HG03103 (cell line): ENCODE data around the gene KLK13.

Source experiments
- ATAC-seq: cut with Tn5 transposase; IDR thresholded peaks from one replicate; pipeline ENCODE4 v1.9.1; 2021; ENCODE audit warnings: low read depth; ENCODE audit not compliant: unreplicated experiment

KLK13 gene

DNA sequence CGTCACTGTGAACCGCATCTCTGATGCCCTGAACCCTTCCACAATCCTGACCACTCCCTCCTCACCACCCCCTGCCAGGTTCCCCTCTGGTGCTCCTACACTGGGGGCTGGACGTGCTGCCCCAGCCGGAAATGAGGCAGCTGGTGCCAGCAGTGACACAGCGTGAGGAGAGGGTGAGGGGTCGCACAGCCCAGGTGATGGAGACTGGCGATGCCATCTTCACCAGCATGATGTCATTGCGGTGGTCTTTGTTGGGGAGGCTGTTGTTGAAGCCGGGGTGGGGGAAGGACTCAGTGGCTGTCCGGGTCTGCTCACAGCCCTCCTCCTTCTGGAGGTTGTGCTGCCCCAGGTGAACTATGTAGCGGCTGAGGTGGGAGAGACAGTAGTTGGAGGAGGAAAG is 40.9 kb downstream of the KLK13 start:
- no peak for ATAC-seq

DNA sequence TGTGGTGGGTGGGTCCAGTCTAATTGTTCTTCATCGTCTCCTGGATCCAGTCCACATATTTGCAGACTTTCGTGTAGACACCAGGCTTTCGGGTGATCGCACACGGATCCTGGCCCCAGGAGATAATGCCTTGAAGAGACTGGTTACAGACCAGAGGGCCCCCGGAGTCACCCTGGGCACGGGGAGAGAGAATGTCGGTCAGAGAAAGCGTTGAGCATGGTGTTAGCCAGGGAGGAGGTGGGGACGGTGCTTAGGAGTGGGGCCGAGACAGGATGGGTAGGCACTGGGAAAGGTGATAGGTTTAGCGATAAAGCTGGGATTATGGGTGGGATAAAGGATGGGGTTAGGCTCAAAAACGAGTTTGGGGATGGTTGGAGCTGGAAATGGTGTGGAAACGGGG is 42.4 kb downstream of the KLK13 start:
- no peak for ATAC-seq

DNA sequence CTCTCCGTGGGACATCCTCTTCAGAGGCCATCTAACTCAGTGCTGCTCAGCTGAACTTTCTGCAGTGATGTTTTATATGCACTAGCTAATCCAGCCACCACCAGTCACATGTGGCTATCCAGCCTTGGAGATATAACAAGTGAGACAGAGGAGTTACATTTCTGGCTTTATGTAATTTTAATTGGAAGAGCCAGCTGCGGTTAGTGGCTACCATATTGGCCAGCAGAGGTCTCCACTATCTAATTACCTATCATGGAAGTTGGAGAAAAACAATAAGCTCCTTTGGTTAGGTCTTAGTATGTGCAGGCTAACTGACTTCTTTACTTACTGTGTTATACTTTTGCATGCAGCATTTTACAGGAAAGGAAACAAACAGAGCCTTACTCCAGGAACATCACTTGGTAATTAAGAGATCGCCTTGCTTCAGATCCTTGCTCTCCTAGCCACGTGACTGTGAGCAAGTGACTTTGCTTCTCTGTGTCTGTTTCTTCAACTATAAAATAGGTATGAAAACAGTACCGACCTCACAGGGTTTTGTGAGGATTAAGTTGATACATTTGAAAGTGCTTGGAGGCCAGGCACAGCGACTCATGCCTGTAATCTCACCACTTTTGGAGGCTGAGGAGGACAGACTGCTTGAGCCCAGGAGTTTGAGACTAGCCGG is 43.8 kb downstream of the KLK13 start:
- ATAC-seq: no peak

DNA sequence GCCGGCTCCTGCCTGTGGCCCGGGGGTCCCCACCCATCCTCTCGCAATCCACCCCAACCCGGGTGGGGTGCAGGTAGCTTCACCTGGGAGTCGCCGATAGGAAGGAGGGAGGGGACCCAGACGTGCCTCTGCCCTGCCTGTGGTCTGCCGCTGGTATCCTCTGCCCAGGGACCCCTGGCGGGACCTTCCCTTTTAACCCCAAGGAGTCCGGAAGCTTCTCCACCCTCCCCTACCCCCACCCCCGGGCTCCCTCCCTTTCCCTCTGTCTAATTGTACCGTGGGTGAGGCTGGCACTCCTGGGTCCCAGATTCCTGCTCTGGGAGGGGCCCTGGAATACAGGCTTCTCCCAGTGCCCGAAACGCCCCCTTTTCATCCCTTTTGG is 45.4 kb downstream of the KLK13 start, which contains the start of gene KLK10:
Gene KLK10 (minus strand): TSS at position 166 of the 382 bp plus-strand sequence. CDS start 579 bp downstream, outside the sequence.
- ATAC-seq: no peak

DNA sequence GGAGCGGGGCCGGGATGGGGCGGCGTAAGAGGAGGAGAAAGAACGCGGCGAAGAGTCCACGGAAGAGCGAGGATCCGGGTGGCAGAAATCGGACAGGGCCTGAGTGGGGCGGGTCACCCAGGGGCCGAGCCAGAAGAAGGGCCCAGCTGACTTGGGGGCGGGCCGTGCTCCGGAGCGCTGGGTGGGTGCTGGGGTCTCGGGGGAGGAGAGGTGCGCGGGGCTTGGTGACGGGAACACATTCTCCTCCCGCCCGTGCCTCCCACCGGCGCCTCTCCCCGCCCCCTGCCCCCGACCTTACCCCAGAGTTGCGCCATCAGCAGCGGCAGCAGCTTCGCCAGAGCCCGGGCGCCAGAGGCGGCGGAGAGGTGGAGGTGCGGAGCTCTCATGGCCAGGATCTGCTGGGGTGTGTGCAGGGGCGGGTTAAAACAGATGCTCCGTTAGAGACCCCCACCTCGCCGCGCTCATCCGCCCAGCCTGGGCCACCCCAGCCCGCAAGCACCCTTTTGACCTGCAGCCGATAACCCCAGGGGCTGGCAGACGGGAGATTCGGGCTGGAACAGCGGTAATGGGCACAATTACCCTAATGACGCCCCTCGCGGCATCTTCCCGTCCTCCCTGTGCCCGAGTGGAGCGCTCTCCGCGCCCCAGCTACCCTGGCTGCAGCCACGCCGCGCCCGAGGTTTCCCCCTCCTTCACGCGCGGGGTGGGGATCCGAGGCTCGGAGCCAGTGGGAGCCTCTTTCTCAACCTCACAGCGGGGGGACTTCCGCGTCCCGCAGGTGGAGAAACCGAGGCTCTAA is 45.9 kb downstream of the KLK13 start:
- no peak for ATAC-seq

DNA sequence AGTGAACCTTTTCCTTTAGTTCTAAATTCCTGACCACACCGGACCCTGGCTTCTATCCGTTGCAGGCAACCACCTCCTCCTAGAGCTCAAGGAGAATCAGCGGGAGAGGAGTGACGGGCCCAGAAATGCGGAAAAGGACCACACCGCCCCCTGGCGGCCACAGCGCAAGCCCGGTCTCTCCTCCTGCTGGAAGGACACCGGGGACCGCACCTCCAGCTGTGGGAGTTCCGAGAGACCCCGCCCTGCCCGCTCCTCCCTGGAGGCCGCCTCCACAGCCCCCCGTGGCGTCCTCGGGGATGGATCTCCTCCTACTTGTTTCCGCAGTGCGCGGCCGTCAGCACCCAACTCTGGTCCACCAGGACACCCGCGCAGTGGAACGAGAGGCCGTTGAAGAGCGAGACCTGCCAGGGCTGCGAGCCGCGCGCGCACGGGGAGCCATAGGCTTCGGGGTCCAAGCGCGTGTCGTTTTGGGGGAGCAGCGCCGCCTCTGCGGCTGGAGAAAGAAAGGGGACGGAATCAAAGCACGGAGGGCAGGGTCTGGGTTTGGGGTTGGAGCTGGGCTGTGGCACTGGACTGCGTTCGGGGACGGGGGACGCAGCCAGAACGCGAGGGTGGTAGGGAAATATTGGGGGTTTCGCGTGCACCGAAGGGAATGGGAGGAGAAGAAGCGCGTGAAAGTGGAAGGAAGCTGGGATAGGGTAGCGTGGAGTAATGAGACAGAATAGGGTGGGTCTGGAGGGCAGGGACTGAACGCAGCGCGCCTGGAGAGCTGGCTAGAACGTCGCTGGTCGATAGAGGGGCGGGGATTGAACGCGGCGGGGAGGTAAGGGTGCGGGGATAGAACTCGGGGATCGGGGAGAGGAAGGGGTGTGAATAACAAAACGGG is 47.9 kb downstream of the KLK13 start:
- ATAC-seq: no peak

DNA sequence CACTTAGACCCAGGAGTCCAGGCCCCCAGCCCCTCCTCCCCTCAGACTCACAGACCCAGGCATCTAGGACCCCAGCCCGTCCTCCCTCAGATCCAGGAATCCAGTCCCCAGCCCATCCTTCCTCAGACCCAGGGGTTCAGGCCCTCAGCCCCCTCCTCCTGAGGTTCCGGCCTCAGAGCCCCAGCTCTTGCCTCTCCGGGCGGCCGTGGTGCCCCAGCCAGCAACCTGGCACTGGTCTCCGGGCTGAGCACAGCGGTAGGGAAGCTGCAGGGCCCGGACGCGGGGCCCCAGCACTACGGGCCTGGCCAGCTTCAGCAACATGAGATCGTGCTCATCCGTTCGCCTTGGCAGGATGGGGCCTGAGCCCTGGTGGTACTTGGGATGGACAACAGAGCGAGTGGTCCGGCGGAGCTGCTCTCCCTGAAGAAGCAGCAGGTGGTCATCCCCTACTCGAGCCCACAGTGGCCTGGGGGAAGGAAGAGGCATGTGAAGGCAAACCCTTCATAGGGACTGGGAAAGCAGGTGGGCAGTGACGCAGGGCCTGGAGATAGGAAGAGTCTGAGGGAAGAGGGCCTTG is 49.1 kb downstream of the KLK13 start:
- ATAC-seq: no peak

DNA sequence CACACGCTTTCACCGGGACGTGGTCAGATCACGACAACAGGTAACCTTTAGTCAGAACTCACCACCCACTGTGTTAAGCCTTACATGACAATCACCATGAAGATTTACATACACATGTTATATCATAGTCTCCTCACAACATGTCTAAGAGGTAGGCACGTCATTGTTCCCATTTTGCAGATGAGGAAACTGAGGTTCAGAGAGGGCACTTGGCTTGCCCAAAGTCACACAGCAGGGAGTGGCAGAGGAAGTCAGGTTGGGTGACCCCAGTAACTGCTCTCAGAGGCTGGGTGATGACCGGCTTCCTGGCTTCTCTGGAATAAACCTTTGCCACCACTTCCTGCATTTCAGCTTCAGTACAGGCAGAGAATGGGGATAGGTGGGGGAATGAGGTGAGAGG is 50.6 kb downstream of the KLK13 start:
- ATAC-seq: no peak

DNA sequence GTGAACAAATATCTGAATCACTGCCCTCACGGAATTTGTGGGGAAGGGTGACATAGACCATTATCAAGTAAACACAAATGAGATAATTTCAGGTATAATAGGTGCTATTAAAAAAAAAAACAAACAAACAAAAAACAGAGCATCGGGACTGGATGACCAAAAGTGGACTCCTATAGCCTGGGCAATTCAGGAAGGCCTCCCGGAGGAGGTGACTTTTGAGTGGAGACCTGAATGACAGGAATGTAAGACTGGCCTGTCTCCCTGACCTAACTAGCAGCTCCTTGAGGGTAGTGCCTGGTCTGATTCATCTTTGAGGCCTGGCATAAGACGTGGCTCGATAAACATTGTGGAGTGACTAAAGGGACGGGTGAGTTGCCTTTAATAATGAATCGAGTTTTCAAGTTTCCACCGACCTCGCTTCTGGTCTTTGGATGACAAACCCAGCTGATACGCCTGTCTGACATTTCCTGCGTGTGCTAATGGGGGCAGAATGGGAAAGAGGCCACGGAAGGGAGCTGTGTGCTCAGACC is 52.2 kb downstream of the KLK13 start:
- no peak for ATAC-seq

DNA sequence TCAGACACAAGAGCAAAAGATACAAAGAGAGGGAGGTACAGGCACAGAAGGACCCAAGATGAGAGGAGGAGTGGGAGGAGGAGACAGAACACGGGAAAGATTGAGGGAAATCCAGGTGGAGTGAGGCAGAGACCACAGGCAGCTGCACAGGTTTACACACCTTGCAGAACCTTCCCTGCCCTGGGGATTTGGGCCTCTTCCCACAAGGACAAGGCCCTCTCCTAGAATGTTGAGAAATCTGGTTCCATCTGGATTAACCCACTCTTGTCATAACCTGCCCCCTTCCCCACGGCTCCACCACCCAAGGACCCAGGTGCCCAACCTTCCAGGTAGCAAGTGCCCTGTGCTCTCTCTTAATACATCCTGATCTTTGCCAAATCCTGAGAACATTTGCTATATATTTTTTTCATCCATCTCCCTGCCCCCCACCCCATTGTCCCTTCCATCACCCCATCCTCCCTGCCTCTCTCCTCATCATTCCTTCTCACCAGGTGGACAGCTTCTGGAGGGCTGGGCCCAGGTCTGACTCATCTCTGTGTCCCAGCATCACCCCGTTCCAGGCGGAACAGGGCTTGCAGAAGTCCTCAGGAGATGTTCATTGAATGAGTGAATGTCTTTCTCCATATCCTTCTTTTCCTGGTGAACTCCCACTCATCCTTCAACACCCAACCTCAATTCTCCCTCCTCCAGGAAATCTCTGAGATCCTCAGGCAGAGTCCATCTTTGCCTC is 54.7 kb downstream of the KLK13 start:
- no peak for ATAC-seq

DNA sequence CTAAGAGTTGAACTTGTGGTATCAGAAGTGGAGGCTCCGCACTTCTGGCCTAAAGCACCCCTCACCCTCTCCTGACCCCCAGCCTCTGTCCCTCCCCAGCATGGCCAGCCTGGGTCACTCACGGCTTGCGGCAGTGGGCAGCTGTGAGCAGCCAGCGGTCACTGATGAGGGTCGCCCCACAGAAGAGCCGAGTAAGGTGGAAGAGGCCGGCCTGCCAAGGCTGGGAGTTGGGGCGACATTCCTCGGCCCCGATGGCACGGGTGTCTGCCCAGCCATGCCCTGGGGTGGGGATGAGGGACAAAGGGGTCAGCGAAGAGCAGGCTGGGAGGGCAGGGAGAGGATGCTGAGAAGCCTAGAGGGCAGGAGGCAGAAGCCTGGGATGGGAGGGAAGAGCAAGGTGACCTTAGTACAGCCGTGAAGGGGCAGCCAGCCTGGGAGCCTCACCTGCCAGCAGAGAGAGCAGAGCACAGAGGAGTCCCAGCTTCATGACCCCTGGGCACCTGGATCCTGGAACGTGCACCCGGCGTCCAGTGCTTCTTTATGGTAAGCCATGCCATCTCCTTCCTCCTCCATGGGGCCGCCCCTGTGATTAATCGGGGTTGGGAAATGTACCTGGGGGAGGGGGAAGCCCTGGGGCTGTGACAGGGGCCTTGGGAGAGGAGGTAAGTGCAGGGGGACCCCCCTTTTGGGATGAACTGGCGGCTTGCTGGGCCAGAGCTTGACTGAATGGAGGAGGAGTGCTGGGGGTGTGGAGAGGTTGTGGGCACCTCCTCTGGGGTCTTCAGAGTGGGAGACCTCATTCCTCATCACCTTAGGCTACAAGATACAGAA is 55.6 kb downstream of the KLK13 start:
- no peak for ATAC-seq

DNA sequence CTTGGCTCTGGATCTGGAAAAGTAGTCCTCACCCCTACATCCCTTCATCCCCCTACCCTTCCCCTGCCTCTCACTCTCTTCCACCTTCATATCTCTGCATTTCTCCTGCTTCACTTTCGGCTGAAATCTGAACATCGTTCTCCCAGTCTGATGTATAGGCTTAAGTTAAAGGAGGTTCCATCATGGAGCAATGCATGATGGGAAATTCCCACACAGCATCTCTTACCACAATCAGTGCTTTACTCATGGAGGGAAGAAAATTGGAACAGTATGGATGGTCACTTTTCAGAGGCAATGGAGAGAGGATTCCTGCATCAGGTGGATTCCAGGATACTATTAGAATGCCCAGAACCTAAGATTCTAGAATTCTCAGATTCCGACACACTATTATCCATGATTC is 57.4 kb downstream of the KLK13 start:
- ATAC-seq: no peak

DNA sequence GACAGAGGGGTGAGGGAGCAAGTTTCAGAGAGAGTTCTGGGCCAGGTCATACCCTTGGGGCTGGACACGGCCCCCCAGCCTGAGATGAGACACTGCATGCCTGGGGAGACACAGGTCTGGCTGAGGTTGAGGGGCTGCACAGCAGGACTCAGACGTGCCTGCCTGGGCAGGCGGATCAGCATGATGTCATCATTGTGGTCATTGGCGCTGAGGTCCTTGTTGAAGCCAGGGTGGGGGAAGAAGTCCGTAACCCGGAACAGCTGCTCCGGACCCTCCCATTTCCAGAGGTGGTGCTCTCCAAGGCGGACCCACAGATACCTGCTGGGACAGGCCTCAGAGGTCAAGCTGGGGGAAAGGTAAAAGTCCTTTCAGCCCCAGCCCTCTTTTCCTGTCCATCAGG is 58.5 kb downstream of the KLK13 start:
- no peak for ATAC-seq
